ENCODE data around the gene PPP4R4. TPM values are rescaled to one million over a fixed set of nuclear protein-coding genes. Genes with fewer than 3 reads are reported as not detected.

Gene PPP4R4
- total and polyA plus RNA-seq, 9 donors = 3.0 to 41.0 (median 14.2) TPM

Other genes starting within 250 kb of the PPP4R4 start
- 1 to 10 TPM in 1 of 7 donors, under 1 TPM in 4, not detected in 2; 0.37 to 4.9 (median 0.82) TPM for gene FAM181A, start 247.0 kb upstream of the PPP4R4 start, total RNA-seq
- not detected for gene FAM181A, start 247.0 kb upstream of the PPP4R4 start, polyA plus RNA-seq
- gene ASB2, start 197.8 kb upstream of the PPP4R4 start, total RNA-seq = 10 to 100 TPM in 1 of 7 donors, 1 to 10 TPM in 6; 1.3 to 25.6 (median 3.0) TPM
- 10 to 100 TPM in 1 of 2 donors, 1 to 10 TPM in 1; 2.6 to 18.8 TPM for gene ASB2, start 197.8 kb upstream of the PPP4R4 start, polyA plus RNA-seq
- gene CCDC197, start 177.0 kb upstream of the PPP4R4 start, total RNA-seq = not detected
- gene CCDC197, start 177.0 kb upstream of the PPP4R4 start, polyA plus RNA-seq = not detected
- gene OTUB2, start 148.0 kb upstream of the PPP4R4 start, total RNA-seq = 1 to 10 TPM in 3 of 7 donors, under 1 TPM in 4; 0.48 to 1.6 (median 0.76) TPM
- gene OTUB2, start 148.0 kb upstream of the PPP4R4 start, polyA plus RNA-seq = 1 to 10 TPM in 1 of 2 donors, under 1 TPM in 1; 0.41 to 1.5 TPM
- 100 to 1,000 TPM in 6 of 7 donors, 10 to 100 TPM in 1; 98.8 to 286 (median 233) TPM for gene DDX24, start 93.1 kb upstream of the PPP4R4 start, total RNA-seq
- gene DDX24, start 93.1 kb upstream of the PPP4R4 start, polyA plus RNA-seq = 100 to 1,000 TPM; 118 to 521 TPM
- 10 to 100 TPM; 27.4 to 57.0 (median 32.8) TPM for gene IFI27L1, start 93.0 kb upstream of the PPP4R4 start, total RNA-seq
- gene IFI27L1, start 93.0 kb upstream of the PPP4R4 start, polyA plus RNA-seq = 10 to 100 TPM; 21.5 to 43.9 TPM
- 100 to 1,000 TPM in 1 of 7 donors, 10 to 100 TPM in 6; 44.5 to 117 (median 56.9) TPM for gene IFI27, start 63.6 kb upstream of the PPP4R4 start, total RNA-seq
- 100 to 1,000 TPM; 119 to 413 TPM for gene IFI27, start 63.6 kb upstream of the PPP4R4 start, polyA plus RNA-seq
- gene IFI27L2, start 44.7 kb upstream of the PPP4R4 start, total RNA-seq = 100 to 1,000 TPM in 3 of 7 donors, 10 to 100 TPM in 4; 53.4 to 106 (median 88.5) TPM
- 100 to 1,000 TPM in 1 of 2 donors, 10 to 100 TPM in 1; 37.8 to 145 TPM for gene IFI27L2, start 44.7 kb upstream of the PPP4R4 start, polyA plus RNA-seq
- under 1 TPM in 1 of 7 donors, not detected in 6; 0.05 TPM for gene SERPINA10, start 118.9 kb downstream of the PPP4R4 start, total RNA-seq
- not detected for gene SERPINA10, start 118.9 kb downstream of the PPP4R4 start, polyA plus RNA-seq
- gene SERPINA6, start 149.0 kb downstream of the PPP4R4 start, total RNA-seq = 10 to 100 TPM in 1 of 7 donors, under 1 TPM in 2, not detected in 4; 0.35 to 15.4 (median 0.56) TPM
- gene SERPINA6, start 149.0 kb downstream of the PPP4R4 start, polyA plus RNA-seq = under 1 TPM; 0.18 to 0.68 TPM
- not detected for gene SERPINA2, start 192.4 kb downstream of the PPP4R4 start, total RNA-seq
- gene SERPINA2, start 192.4 kb downstream of the PPP4R4 start, polyA plus RNA-seq = not detected
- gene SERPINA1, start 214.3 kb downstream of the PPP4R4 start, total RNA-seq = 10 to 100 TPM in 3 of 7 donors, 1 to 10 TPM in 4; 1.2 to 23.9 (median 9.9) TPM
- 10 to 100 TPM in 1 of 2 donors, 1 to 10 TPM in 1; 1.9 to 25.7 TPM for gene SERPINA1, start 214.3 kb downstream of the PPP4R4 start, polyA plus RNA-seq